ENCODE results near the gene IL32.
"Not testable (repeated sequence)": the region's sequence is repeated elsewhere in the genome, so short reads cannot be mapped to it uniquely, and the experiment has no call there.

The IL32 gene

GRCh38 chr16:3028716-3029319 lies 36.6 kb upstream of the IL32 start:
- no peak for DNase-seq

- peak; percentile 47 for DNase-seq
Measured at GRCh38 chr16:3029491-3030221, 35.8 kb upstream of the IL32 start.

DNA sequence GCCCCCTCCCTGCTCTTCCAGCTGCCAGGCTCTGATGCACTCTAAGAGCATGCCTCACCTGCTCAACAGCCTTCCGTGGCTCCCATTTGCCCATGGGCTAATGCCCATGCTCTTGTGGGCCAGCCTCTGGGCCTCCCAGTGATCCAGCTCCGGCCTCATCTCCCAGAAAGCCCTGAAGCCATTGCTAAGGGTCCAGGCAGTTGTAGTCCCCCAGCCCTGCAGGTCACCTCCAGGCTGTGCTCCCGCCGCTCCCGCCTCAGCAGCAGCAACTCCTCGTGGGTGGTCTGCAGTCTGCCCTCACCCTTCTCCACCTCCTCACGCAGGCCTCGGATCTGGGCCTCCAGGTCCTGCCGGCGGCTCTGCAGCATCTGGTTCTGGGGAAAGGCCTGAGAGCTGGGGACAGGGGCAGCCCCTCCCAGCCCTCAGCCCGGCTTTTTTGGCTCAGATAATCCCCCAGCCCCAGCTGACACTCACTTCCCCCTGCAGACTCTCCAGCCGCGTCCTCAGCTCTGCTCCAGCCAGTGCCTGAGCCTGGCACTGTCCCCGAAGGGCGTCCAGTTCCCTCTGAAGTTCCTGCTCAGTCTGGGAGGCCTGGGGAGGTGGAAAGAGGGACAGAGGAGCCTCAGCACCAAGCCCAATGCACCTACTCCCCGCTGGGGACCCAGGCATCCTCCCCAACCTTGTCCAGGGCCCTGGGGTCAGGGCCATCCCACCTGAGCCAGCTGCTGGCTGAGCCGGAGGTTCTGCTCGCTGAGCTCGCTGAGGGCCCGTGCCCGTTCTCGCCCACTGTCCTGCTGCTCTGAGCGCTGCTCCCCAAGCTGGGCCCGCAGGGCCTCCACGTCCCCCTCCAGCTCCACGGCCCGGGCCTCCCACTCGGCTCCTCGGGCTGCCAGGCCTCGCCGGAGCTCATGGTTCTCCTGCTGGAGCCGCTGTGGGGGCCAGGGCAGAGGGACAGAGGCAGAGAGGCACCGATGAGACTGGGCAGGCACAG lies 34.9 kb upstream of the IL32 start:
- DNase-seq = no peak

- no peak for DNase-seq
Measured at GRCh38 chr16:3032624-3033023, 32.8 kb upstream of the IL32 start.

GRCh38 chr16:3035289-3035971 lies 30.0 kb upstream of the IL32 start:
- DNase-seq = no peak

GRCh38 chr16:3035972-3036725 lies 29.3 kb upstream of the IL32 start:
- no peak for DNase-seq

DNA sequence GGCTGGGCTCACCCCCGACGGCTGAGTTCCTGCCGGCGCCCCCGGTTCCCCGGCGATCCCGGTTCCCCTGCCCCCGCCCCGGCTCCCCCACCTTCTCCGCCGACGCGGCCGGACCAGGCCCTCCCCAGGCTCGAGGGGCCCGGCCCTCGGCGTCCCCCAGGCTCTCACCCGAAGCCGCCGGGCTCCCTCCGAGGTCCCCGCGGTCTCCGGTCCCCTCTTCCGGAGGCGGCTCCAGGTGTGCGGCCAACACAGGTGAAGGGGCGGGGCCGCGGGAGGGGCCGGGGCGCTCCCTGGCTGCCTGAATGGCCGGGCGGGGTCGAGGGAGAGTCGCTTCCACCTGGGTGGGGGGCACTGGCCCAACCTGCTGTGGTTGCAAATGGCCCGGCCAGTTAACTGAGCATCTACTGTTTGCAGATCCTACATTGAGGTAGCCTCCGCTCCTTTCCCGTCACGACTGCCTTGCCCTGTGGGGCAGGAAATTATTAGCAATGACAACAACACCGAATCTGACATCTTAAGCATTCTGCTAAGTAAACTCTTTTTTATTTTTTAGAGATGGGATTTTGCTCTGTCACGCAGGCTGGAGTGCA lies 28.6 kb upstream of the IL32 start, which contains the start of gene BICDL2:
Gene BICDL2 (minus strand): TSS at position 219 of the 590 bp plus-strand sequence. CDS start 1,448 bp downstream, outside the sequence.
- no peak for DNase-seq

DNA sequence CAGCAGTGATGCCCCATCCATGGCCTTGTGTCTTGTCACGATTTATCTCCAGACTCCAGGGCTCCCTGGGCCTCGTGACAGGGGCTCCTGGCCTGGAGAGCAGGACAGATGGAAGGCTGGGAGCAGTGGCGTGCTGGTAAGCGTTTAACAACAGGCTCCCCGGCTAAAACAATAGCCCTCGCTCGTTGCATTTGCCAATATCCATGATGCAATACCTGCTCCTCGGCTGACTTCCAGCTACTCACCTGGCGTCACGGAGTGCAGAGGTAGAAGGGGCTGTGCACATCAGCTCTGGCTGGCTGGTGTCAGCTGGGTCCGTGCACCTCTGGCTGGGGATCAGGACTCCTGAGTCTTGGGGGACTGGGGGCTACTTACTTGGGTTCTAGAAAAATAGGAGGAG lies 27.2 kb upstream of the IL32 start:
- DNase-seq = no peak

DNA sequence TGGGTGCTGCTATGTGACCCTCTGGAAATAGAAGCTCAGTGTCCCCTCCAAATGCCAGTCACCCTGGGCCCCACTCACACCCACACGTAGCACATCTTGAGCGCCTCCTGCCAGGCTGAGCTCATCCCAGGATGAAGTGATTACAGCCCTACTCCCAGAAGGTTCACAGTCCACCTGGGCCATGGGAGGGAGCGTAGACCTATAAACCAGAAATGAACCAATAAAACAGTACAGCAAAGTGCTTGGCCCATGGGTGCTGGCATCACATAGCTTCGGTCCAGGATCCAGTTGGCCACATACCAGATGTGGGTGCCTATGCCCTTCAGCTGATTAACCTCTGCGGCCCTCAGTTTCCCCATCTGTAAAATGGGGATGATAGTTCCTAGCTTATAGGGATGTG lies 26.5 kb upstream of the IL32 start:
- no peak for DNase-seq

DNA sequence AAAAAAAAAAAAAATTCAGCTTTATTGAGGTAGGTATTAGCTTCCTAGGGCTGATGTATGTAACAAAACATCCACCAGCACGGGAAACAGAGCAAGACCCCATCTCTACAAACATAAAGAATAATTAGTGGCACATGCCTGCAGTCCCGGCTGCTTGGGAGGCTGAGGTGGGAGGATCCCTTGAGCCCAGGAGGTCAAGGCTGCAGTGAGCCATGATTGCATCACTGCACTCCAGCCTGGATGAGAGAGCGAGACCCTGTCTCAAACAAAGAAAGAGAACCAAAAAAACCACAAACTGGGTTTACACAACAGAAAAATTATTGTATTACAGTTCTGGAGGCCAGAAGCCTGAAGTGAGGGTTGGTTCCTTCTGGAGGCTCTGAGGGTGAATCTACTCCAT lies 23.1 kb upstream of the IL32 start:
- no peak for DNase-seq

GRCh38 chr16:3044708-3045107 lies 20.7 kb upstream of the IL32 start:
- DNase-seq = no peak

DNA sequence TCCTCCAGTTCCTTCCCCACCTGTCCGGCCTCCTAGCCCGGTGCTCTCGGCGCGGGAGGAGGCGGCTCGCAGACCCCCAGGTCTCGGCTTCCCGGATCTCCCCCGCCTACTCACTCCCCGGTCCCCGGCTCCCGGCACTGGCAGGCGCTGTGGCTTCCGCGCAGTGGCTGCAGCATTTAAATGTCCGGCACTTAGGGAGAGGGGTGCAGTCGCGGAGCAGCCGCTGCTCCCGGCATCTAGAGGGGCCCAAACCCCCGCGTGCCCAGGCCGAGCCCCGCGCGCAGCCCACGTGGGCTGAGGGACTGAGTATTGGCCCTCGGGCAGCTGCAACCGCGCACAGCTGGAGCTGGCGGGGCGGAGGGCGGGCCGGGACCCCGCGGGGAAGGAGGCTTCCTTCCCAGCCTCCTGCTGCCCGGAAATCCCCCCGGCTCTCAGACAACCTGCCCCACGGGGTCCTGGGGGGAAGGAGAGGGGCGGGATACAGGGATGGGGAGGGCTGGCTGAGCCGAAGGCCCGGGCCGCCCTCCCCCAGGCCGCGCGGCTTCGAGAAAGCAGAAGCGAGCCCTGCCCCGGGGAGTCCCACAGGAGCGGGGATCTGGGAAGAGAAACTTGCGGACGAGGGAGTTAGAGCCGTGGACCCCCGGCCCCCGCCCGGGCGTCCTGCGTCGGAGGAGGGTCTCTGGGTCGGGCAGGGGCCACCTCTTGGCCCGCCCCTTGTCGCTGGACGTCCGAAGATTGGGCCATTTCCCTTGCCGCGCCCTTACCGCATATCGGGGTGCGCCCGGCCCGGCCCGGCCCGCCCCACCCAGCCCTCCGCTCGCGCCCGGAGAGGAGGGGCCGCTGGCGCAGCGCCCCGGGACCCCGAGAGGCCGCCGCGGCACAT lies 19.4 kb upstream of the IL32 start, which contains the start of gene MMP25:
Gene MMP25 (plus strand): TSS at position 804 of the 883 bp plus-strand sequence. CDS start 357 bp downstream, outside the sequence.
- no peak for DNase-seq

DNA sequence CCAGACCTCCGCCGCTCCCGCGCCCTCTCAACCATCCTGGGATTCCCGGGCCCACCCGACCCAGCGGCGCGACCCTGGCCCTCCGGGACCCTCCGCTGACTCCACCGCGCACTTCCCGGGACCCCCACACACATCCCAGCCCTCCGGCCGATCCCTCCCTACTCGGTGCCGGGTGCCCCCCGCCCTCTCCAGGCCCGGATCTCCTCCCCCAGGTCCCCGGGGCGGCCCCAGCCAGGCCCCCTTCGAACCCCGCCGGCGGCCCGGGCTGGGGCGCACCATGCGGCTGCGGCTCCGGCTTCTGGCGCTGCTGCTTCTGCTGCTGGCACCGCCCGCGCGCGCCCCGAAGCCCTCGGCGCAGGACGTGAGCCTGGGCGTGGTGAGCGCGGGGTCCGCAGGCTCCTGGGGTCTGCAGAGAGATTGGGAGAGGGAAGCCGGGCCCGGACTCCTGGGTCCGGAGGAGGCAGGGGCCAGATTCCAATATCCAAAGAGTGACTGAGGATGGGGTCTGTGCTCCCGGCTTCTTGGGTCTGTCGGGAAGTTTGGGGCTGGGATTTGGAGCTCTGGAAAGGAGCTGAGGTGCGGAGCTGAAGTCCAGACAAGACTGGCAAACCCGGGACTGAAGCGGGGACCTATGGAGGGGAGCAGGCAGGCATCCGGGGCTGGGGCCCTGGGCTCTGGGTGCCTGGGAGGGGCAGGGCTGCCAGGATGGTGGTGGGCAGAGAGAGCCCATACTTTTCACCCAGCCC lies 18.6 kb upstream of the IL32 start:
- no peak for DNase-seq

GRCh38 chr16:3047387-3047720 lies 18.1 kb upstream of the IL32 start:
- no peak for DNase-seq

- no peak for DNase-seq
Measured at GRCh38 chr16:3049921-3050481, 15.4 kb upstream of the IL32 start.

DNA sequence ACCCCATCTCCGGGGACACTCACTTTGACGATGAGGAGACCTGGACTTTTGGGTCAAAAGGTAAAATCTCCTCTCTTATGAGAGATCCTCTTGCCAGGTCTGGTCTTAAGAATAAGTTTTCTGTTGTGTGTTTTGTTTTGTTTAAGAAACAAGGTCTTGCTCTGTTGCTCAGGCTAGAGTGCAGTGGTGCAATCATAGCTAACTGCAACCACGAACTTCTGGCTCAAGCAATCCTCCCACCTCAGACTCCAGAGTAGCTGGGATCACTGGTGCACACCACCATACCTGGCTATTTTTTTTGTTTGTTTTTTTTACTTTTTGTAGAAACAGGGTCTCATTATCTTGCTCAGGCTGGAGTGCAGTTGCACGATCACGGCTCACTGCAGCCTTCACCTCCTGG lies 15.0 kb upstream of the IL32 start:
- no peak for DNase-seq

DNA sequence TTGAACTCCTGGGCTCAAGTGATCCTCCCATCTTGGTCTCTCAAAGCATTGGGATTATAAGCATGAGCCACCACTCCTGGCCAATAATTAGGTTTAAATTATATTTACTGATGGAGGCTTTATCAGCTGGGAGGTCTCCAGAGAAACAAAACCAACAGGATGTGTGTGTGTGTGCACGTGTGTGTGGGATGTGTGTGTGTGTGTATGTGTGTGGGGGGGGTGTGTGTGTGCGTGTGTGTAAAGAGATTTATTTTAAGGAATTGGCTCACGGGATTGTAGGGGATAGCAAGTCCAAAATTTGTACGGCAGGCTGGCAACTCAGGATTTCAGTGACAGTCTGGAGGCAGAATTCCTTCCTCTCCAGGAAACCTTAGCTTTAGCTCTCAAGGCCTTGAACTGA lies 14.4 kb upstream of the IL32 start:
- DNase-seq = no peak

- DNase-seq = no peak
Measured at GRCh38 chr16:3051494-3051893, 13.9 kb upstream of the IL32 start.

- DNase-seq = not testable (repeated sequence)
Measured at GRCh38 chr16:3052571-3053329, 12.7 kb upstream of the IL32 start.

All from fibroblast of skin of right biceps (primary cell).